HG02943 (cell line): ENCODE results near the gene KLF3.

ENCODE experiments used
- ATAC-seq: cut with Tn5 transposase; IDR thresholded peaks from one replicate; pipeline ENCODE4 v1.9.1; 2021; ENCODE audit warnings: mild to moderate bottlenecking, low read depth, moderate library complexity; ENCODE audit not compliant: unreplicated experiment

Gene KLF3

GRCh38 chr4:38692421-38692820, 28.4 kb downstream of the KLF3 start:
- ATAC-seq: no peak

- no peak for ATAC-seq
These were observed 29.6 kb downstream of the KLF3 start for GRCh38 chr4:38693569-38693968.

GRCh38 chr4:38694330-38694729, 30.3 kb downstream of the KLF3 start:
- no peak for ATAC-seq

GRCh38 chr4:38695809-38696208, 31.8 kb downstream of the KLF3 start:
- no peak for ATAC-seq

GRCh38 chr4:38696697-38697096, 32.7 kb downstream of the KLF3 start:
- ATAC-seq: no peak

- ATAC-seq: no peak
These were observed 34.2 kb downstream of the KLF3 start for GRCh38 chr4:38698176-38698575.

GRCh38 chr4:38699112-38699511, 35.1 kb downstream of the KLF3 start:
- no peak for ATAC-seq

- no peak for ATAC-seq
These were observed 39.6 kb downstream of the KLF3 start for GRCh38 chr4:38703635-38704034.

GRCh38 chr4:38704622-38705154, 40.7 kb downstream of the KLF3 start:
- no peak for ATAC-seq

- ATAC-seq: no peak
These were observed 42.3 kb downstream of the KLF3 start for GRCh38 chr4:38706301-38706700.

GRCh38 chr4:38710053-38710452, 46.1 kb downstream of the KLF3 start:
- ATAC-seq: no peak

GRCh38 chr4:38711066-38711465, 47.1 kb downstream of the KLF3 start:
- ATAC-seq: no peak

GRCh38 chr4:38715050-38715449, 51.1 kb downstream of the KLF3 start:
- no peak for ATAC-seq

GRCh38 chr4:38716256-38716655, 52.3 kb downstream of the KLF3 start:
- ATAC-seq: no peak

GRCh38 chr4:38717604-38718003, 53.6 kb downstream of the KLF3 start:
- no peak for ATAC-seq

- ATAC-seq: no peak
These were observed 59.1 kb downstream of the KLF3 start for GRCh38 chr4:38723114-38723513.

GRCh38 chr4:38723726-38724474, 59.9 kb downstream of the KLF3 start:
- ATAC-seq: no peak

- no peak for ATAC-seq
These were observed 60.4 kb downstream of the KLF3 start for GRCh38 chr4:38724475-38724808.

- ATAC-seq: no peak
These were observed 64.7 kb downstream of the KLF3 start for GRCh38 chr4:38728631-38729141.

GRCh38 chr4:38730493-38730829, 66.5 kb downstream of the KLF3 start:
- ATAC-seq: no peak

GRCh38 chr4:38730830-38731646, 67.0 kb downstream of the KLF3 start:
- peak; percentile 70 for ATAC-seq

- ATAC-seq: no peak
These were observed 69.7 kb downstream of the KLF3 start for GRCh38 chr4:38733663-38734062.
